HG03442 (cell line): Measurements from ENCODE around the gene WDR93.

Experiments used
- ATAC-seq: cut with Tn5 transposase; IDR thresholded peaks from one replicate; pipeline ENCODE4 v1.9.1; 2021; ENCODE audit warnings: mild to moderate bottlenecking, moderate library complexity; ENCODE audit not compliant: unreplicated experiment

The WDR93 gene

DNA sequence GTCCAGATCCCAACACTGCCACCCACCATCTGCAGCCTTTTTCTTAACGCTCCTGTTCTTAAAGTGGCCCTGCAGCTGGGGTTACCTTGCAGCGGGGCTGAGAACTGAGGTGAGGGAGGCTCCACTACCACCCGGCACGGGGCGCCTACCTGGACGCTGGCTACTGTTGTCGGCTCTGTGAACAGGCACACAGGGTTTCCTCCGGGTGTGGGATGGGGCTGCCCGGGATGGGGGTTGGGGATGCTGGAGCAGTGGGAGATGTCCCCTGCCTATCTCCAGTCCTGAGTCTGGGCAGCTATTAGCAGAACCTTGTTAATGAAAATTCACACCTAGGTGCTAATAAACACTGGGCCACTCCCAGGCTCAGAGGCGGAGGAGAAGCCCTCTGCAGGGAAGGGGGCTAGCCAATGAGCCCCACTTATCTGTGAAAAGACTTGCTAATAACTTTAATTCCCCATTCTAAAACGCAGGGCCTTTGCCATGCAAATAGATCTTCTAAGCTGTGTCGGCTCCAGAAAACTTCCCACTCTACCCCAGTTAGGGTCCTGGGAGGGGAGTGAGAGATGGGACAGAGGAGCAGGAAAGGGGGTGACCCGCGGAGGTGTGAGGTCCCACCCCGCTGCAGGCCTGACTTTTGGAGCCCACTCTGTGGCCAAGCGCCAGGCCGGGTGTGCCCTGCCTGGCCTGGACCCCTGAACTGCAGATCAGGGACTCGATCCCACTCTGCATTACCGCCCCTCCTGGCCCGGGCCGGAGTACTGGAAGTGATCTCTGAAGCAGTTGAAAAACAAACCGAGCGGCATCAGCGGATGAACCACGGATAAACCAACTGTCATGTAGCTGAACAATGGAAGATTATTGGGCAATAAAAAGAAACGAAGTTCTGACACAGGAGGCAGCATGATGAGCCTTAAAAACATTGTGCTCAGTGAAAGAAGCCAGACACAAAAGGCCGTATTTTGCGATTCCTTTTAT is 57.4 kb downstream of the WDR93 start:
- ATAC-seq = no peak

- no peak for ATAC-seq
Observed at GRCh38 chr15:89749054-89749453, 58.4 kb downstream of the WDR93 start.

DNA sequence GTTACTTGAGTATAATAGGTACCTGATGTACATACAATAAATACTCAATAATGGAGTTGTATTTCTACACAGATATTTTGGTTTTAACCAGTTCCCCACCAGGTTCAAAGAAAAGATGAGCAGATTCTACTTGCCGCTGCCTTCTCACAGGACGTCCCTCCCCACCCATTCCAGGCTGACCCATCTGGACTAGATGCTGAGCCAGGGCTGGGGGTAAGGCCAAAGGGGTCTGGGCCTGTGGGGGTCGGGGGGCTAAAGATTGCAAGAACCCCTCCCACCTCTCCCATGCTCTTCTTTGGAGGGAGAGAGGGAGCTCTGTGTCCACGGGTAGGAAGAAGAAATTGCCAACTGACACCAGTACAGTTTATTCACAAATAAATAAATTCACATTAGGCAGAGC is 58.9 kb downstream of the WDR93 start:
- ATAC-seq = no peak

- no peak for ATAC-seq
Observed at GRCh38 chr15:89749951-89750559, 59.4 kb downstream of the WDR93 start.

GRCh38 chr15:89750560-89751542 is 60.2 kb downstream of the WDR93 start, which contains the start of gene MESP1:
Gene MESP1, minus strand, starts transcription at chr15:89751249. Its CDS starts 18 bp downstream, at chr15:89751231.
- peak; percentile 90 for ATAC-seq

- ATAC-seq = no peak
Observed at GRCh38 chr15:89751748-89752147, 61.1 kb downstream of the WDR93 start.

DNA sequence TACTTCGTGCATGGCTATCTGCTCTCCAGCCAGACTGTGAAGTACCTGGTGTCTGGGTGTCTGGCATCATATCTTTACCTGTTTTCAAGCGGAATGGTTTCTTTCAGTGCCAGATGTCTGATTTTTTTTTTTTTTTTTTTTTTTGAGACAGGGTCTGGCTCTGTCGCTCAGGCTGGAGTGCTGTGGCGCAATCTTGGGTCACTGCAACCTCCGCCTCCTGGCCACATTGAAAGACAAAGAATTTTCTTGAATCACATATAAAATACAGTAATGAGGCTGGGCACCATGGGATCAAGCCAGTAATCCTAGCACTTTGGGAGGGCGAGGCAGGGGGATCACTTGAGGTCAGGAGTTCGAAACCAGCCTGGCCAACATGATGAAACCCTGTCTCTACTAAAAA is 63.2 kb downstream of the WDR93 start:
- no peak for ATAC-seq

DNA sequence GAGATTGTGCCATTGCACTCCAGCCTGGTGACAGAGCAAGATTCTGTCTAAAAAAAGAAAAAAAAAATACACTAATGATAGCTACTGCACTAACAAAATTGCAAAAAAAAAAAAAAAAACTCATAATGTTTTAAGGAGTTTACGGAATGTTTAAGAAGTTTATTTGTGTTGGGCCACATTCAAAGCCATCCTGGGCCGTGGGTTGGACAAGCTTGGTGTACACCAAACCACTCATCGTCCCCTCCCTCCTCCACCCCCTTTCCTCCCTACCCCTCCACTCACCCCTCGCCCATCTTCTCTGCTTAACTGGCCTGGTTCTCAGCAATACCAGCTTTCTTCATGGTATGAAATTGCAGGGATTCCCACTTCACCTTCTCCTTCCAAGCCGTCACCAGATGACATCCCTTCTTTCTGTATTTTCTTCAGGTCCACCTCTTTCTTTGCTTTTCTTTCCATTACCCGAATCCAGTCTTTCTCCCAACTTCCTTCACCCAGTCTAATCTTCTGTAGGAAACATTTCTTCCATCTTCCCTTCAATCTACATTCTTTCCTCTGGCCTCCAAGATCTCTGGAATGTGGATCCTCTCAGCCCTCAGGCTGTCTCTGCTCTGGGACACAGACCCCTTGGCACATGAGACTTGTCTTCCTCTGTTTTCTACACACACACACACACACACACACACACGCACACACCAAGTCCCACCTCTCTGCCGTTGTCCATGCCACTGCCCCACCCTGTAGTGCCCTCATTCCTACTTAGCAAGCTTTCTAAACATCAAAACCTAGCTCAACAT is 63.9 kb downstream of the WDR93 start:
- ATAC-seq = no peak

DNA sequence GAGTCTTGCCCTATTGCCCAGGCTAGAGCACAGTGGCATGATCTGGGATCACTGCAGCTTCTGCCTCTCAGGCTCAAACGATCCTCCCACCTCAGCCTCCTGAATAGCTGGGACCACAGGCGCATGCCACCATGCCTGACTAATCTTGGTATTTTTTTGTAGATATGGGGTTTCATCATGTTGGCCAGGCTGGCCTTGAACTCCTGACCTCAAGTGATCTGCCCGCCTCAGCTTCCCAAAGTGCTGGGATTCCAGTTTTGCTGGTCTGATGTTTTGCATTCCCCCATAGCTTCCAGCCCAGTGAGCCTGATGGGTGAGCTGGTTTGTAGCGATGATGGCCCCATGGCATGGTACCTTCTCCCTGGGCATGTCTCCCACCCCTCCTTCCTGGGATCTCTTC is 65.1 kb downstream of the WDR93 start:
- ATAC-seq = no peak

DNA sequence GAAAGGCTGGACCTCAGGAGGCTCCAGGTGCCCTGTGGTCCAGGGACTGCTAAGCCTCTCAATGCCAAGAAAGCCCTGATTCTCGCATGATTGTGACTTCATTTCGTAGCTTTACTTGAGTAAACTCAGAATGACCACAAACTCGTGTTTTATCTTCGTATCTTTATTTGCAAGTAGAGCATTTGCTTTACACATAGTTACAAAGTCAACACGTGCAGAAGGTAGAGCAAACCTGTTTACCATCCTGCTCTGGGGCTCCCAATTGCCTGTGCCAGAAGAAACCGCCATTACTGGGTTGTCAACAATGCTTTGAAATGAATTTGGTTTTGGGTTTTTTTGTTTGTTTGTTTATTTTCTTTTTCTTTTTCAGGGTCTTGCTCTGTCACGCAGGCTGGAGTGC is 66.3 kb downstream of the WDR93 start:
- ATAC-seq = no peak

- no peak for ATAC-seq
Observed at GRCh38 chr15:89758283-89758682, 67.7 kb downstream of the WDR93 start.

- no peak for ATAC-seq
Observed at GRCh38 chr15:89758981-89759380, 68.4 kb downstream of the WDR93 start.

- no peak for ATAC-seq
Observed at GRCh38 chr15:89759835-89760234, 69.2 kb downstream of the WDR93 start.

- ATAC-seq = no peak
Observed at GRCh38 chr15:89760303-89761008, 69.8 kb downstream of the WDR93 start.

GRCh38 chr15:89761009-89761831 is 70.6 kb downstream of the WDR93 start:
- no peak for ATAC-seq

DNA sequence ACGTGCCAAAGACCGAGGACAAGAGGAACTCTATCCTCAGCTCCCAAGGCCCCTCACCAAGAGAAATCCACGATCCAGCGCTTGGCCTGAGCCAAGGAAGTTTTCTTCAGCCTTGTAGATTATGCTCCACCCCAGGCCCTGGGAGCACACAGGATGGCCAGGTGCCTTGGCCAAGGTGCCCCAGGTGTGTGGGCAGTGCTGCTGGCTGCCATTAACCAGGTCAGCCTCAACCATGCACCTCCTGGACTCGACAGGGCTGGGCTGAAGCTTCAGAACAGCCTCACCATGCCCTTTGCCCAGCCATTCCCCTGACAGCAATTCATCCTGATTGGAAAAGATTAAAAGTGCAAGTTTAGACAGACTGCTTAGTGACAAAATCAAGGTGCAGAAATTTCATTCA is 71.3 kb downstream of the WDR93 start:
- ATAC-seq = no peak

DNA sequence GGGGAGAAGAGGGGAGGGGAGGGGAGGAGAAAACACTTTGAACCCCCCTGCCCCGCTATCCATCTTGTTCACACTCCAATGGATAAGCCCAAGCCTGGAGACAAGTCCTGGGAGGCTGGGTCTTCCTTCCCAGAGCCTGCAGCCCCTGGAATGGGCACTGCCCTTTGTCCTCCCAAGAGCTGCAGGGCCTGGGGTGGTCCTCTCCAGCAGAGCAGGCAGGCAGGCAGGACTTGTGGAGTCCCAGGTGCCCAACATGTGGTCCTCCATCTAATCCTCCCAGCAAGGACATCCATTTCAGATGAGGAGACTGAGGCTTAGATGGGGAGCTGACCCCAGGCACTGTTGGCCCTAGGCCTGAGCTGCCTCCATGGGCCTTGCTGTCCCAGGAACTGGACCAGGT is 75.1 kb downstream of the WDR93 start:
- no peak for ATAC-seq
